Sigmoid colon (tissue), 4 donors: Measurements from ENCODE around the gene LEF1.

Experiments used
- EP300 ChIP-seq, 4 donors: sonication (generic); formaldehyde crosslinking; IDR thresholded peaks; one replicate each; pipeline ENCODE4 v1.6.1; 2017; ENCODE audit warnings: antibody characterized with exemption in 4 of 4
- POLR2A ChIP-seq, 2 donors: fragments of 450-650 bp; IDR thresholded peaks; one replicate each; pipeline ENCODE4 v1.6.1; 2016; ENCODE audit warnings: antibody characterized with exemption in 2 of 2, mild to moderate bottlenecking in 2 of 2, moderate library complexity in 2 of 2
- POLR2AphosphoS5 ChIP-seq, 4 donors: sonication (generic); formaldehyde crosslinking; IDR thresholded peaks; one replicate each; pipeline ENCODE4 v1.6.1; 2017; ENCODE audit warnings: antibody characterized with exemption in 4 of 4
- TF ChIP-seq, protein P1 (sequence below), 4 experiments: fragments of 450-650 bp in 3 of 4; fragments of 200-600 bp in 1 of 4; IDR thresholded peaks; one replicate each; pipeline ENCODE4 v1.5.1; 2016 to 2019; ENCODE audit warnings: antibody characterized with exemption in 4 of 4, mild to moderate bottlenecking in 3 of 4, moderate library complexity in 2 of 4

DNA sequence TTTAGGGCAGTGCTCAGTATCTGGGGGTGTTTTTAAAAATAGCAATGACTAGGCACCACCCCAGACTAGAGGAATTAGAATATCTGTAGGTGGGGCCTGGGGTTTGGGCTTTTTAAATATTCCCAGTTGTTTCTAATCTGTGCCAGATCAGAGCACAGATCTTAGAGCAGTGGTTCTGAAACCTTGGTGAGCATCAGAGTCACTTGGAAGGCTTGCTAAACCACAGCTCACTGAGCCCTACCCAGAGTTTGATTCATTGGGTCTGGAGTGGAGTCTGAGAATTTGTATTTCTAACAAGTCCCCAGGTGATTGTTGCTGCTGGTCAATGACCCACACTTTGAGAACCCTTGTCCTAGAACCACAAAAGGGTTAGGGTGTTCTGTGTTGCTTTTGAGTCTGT lies 162.4 kb downstream of the LEF1 start:
- TF ChIP-seq, protein P1, sequence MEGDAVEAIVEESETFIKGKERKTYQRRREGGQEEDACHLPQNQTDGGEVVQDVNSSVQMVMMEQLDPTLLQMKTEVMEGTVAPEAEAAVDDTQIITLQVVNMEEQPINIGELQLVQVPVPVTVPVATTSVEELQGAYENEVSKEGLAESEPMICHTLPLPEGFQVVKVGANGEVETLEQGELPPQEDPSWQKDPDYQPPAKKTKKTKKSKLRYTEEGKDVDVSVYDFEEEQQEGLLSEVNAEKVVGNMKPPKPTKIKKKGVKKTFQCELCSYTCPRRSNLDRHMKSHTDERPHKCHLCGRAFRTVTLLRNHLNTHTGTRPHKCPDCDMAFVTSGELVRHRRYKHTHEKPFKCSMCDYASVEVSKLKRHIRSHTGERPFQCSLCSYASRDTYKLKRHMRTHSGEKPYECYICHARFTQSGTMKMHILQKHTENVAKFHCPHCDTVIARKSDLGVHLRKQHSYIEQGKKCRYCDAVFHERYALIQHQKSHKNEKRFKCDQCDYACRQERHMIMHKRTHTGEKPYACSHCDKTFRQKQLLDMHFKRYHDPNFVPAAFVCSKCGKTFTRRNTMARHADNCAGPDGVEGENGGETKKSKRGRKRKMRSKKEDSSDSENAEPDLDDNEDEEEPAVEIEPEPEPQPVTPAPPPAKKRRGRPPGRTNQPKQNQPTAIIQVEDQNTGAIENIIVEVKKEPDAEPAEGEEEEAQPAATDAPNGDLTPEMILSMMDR (IDR thresholded peaks at IDR 0.05): no peak
- TF ChIP-seq POLR2A (IDR thresholded peaks at IDR 0.05): no peak
- TF ChIP-seq EP300 (IDR thresholded peaks at IDR 0.05): no peak
- TF ChIP-seq POLR2AphosphoS5 (IDR thresholded peaks at IDR 0.05): no peak
